ENCODE measurements around the gene THNSL1. TPM values are rescaled to one million over a fixed set of nuclear protein-coding genes. Genes with fewer than 3 reads are reported as not detected.
A peak's percentile ranks its signal among the peaks of the same experiment; 100 is the strongest.
"Not testable (repeated sequence)": the region's sequence is repeated elsewhere in the genome, so short reads cannot be mapped to it uniquely, and the experiment has no call there.

The THNSL1 gene
- total RNA-seq, 1 donor, result 2.9 TPM

GRCh38 chr10:24998044-24998443 is 18.4 kb upstream of the THNSL1 start:
- Histone ChIP-seq H4K20me1 (ENCODE audit: insufficient read depth, low read length) (no peaks in the 10 kb centered on the region), H3K4me2 (ENCODE audit: insufficient read depth, low read length) (no peak overlapping the region)

GRCh38 chr10:25011591-25011990 is 4.8 kb upstream of the THNSL1 start:
- H3K27ac ChIP-seq (ENCODE audit: low read depth, low read length); DNase-seq (ENCODE audit: insufficient read length, low spot score, missing footprints); H3K4me1 ChIP-seq (ENCODE audit: insufficient read depth, low read length); H3K9me3 ChIP-seq (ENCODE audit: low read depth, low read length); H3K4me2 ChIP-seq (ENCODE audit: insufficient read depth, low read length); H3K27me3 ChIP-seq (ENCODE audit: insufficient read depth, low read length); H3K79me2 ChIP-seq (ENCODE audit: insufficient read depth, low read length); H3K36me3 ChIP-seq (ENCODE audit: insufficient read depth, low read length); H4K20me1 ChIP-seq (ENCODE audit: insufficient read depth, low read length); H3K4me3 ChIP-seq (ENCODE audit: insufficient read depth, low read length); H2AFZ ChIP-seq (ENCODE audit: low read length): not testable (repeated sequence)

More at GRCh38 chr10:24998044-24998443, 18.4 kb upstream of the THNSL1 start:
- Histone ChIP-seq H3K4me1 (ENCODE audit: insufficient read depth, low read length) (no peaks in the 10 kb centered on the region), H3K36me3 (ENCODE audit: insufficient read depth, low read length) (no peaks in the 10 kb centered on the region), H3K4me3 (ENCODE audit: insufficient read depth, low read length) (no peak overlapping the region), H3K9me3 (ENCODE audit: low read depth, low read length) (no peaks in the 10 kb centered on the region), H3K79me2 (ENCODE audit: insufficient read depth, low read length) (no peaks in the 10 kb centered on the region), H2AFZ (ENCODE audit: low read length) (no peak overlapping the region), H3K27ac (ENCODE audit: low read depth, low read length) (no peak overlapping the region), H3K27me3 (ENCODE audit: insufficient read depth, low read length) (no peaks in the 10 kb centered on the region)
- no peak for TF ChIP-seq CTCF (IDR thresholded peaks at IDR 0.05; ENCODE audit: extremely low read depth, low read depth, low read length)
- DNase-seq (ENCODE audit: insufficient read length, low spot score, missing footprints), result no peak

- peaks cover 10% of the 10 kb centered on the region for H3K4me1 ChIP-seq (ENCODE audit: insufficient read depth, low read length)
- no peak overlapping the region for H2AFZ ChIP-seq (ENCODE audit: low read length)
- no peaks in the 10 kb centered on the region for H3K27me3 ChIP-seq (ENCODE audit: insufficient read depth, low read length)
- no peaks in the 10 kb centered on the region for H3K9me3 ChIP-seq (ENCODE audit: low read depth, low read length)
- no peak overlapping the region for H3K4me3 ChIP-seq (ENCODE audit: insufficient read depth, low read length)
- no peaks in the 10 kb centered on the region for H4K20me1 ChIP-seq (ENCODE audit: insufficient read depth, low read length)
- H3K4me2 ChIP-seq (ENCODE audit: insufficient read depth, low read length), result no peak overlapping the region
- no peak overlapping the region for H3K27ac ChIP-seq (ENCODE audit: low read depth, low read length)
- no peaks in the 10 kb centered on the region for H3K36me3 ChIP-seq (ENCODE audit: insufficient read depth, low read length)
- peaks cover 3% of the 10 kb centered on the region for H3K79me2 ChIP-seq (ENCODE audit: insufficient read depth, low read length)
- DNase-seq (ENCODE audit: insufficient read length, low spot score, missing footprints), result no peak
- TF ChIP-seq CTCF (IDR thresholded peaks at IDR 0.05; ENCODE audit: extremely low read depth, low read depth, low read length), result no peak
These were observed 1.8 kb upstream of the THNSL1 start for GRCh38 chr10:25014579-25014978.

- Histone ChIP-seq H3K4me2 (ENCODE audit: insufficient read depth, low read length) (peak within 1 kb of the TSS; percentile 83), H3K9me3 (ENCODE audit: low read depth, low read length) (no peaks in the 10 kb centered on the region), H4K20me1 (ENCODE audit: insufficient read depth, low read length) (no peaks in the 10 kb centered on the region), H3K79me2 (ENCODE audit: insufficient read depth, low read length) (peaks cover 3% of the 10 kb centered on the region), H3K36me3 (ENCODE audit: insufficient read depth, low read length) (no peaks in the 10 kb centered on the region), H3K4me1 (ENCODE audit: insufficient read depth, low read length) (peaks cover 10% of the 10 kb centered on the region), H2AFZ (ENCODE audit: low read length) (peak within 1 kb of the TSS; percentile 99), H3K27ac (ENCODE audit: low read depth, low read length) (peak within 1 kb of the TSS; percentile 96), H3K27me3 (ENCODE audit: insufficient read depth, low read length) (no peaks in the 10 kb centered on the region), H3K4me3 (ENCODE audit: insufficient read depth, low read length) (peak within 1 kb of the TSS; percentile 77)
- no peak for TF ChIP-seq CTCF (IDR thresholded peaks at IDR 0.05; ENCODE audit: extremely low read depth, low read depth, low read length)
- peak; percentile 89 for DNase-seq (ENCODE audit: insufficient read length, low spot score, missing footprints)
These were observed 510 bp upstream of the THNSL1 start, which contains the start of gene ENKUR for GRCh38 chr10:25015828-25016375. TSS of gene ENKUR (minus strand) at chr10:25016158. CDS start at chr10:25015936, 222 bp downstream.
